HG02852 (cell line): ENCODE results near the gene RNMT.
"Not testable (repeated sequence)": the region's sequence is repeated elsewhere in the genome, so short reads cannot be mapped to it uniquely, and the experiment has no call there.

Experiments used
- ATAC-seq: cut with Tn5 transposase; IDR thresholded peaks from one replicate; pipeline ENCODE4 v1.9.1; 2021; ENCODE audit warnings: mild to moderate bottlenecking, moderate library complexity; ENCODE audit not compliant: unreplicated experiment

Gene RNMT

GRCh38 chr18:13726232-13726971 lies at the start of gene RNMT, which contains the start of gene FAM210A:
TSS of gene RNMT (plus strand) at chr18:13726673. CDS start at chr18:13731518, 4,845 bp downstream.
TSS of gene FAM210A (minus strand) at chr18:13726558. CDS start at chr18:13682077, 44,481 bp downstream.
- ATAC-seq = peak; percentile 93

- ATAC-seq = not testable (repeated sequence)
Observed at GRCh38 chr18:13677350-13677749, 49.1 kb upstream of the RNMT start.

- ATAC-seq = no peak
Observed at GRCh38 chr18:13680612-13681011, 45.9 kb upstream of the RNMT start.

- no peak for ATAC-seq
Observed at GRCh38 chr18:13681701-13682100, 44.8 kb upstream of the RNMT start.

GRCh38 chr18:13684546-13684945 lies 41.9 kb upstream of the RNMT start:
- no peak for ATAC-seq

GRCh38 chr18:13688191-13689136 lies 38.0 kb upstream of the RNMT start:
- ATAC-seq = no peak

- ATAC-seq = not testable (repeated sequence)
Observed at GRCh38 chr18:13690060-13690459, 36.4 kb upstream of the RNMT start.

GRCh38 chr18:13695337-13695736 lies 31.1 kb upstream of the RNMT start:
- not testable (repeated sequence) for ATAC-seq

GRCh38 chr18:13696961-13697360 lies 29.5 kb upstream of the RNMT start:
- no peak for ATAC-seq

GRCh38 chr18:13700153-13700552 lies 26.3 kb upstream of the RNMT start:
- no peak for ATAC-seq

GRCh38 chr18:13703899-13704298 lies 22.6 kb upstream of the RNMT start:
- no peak for ATAC-seq

- no peak for ATAC-seq
Observed at GRCh38 chr18:13710414-13710831, 16.1 kb upstream of the RNMT start.

GRCh38 chr18:13712400-13713131 lies 13.9 kb upstream of the RNMT start:
- ATAC-seq = no peak

GRCh38 chr18:13713455-13714055 lies 12.9 kb upstream of the RNMT start:
- ATAC-seq = no peak

- ATAC-seq = no peak
Observed at GRCh38 chr18:13715330-13715729, 11.1 kb upstream of the RNMT start.

GRCh38 chr18:13716916-13717315 lies 9.6 kb upstream of the RNMT start:
- ATAC-seq = no peak

- ATAC-seq = no peak
Observed at GRCh38 chr18:13720123-13720522, 6.3 kb upstream of the RNMT start.

GRCh38 chr18:13720847-13721246 lies 5.6 kb upstream of the RNMT start:
- ATAC-seq = no peak

GRCh38 chr18:13725566-13726231 lies 774 bp upstream of the RNMT start:
- ATAC-seq = peak; percentile 30

- peak; percentile 16 for ATAC-seq
Observed at GRCh38 chr18:13726972-13727331, 479 bp downstream of the RNMT start.
